ENCODE measurements around the gene INF2.

Gene INF2

GRCh38 chr14:104751539-104752422, 62.4 kb downstream of the INF2 start:
- no peak for DNase-seq (ENCODE audit: low read depth in 2 of 2)

- no peak for DNase-seq (ENCODE audit: low read depth in 2 of 2)
Measured at GRCh38 chr14:104752423-104752734, 63.0 kb downstream of the INF2 start.

- peak; percentile 100 for DNase-seq (ENCODE audit: low read depth in 2 of 2)
Measured at GRCh38 chr14:104752735-104753527, 63.5 kb downstream of the INF2 start, which contains the start of gene SIVA1. Gene SIVA1 (plus strand): TSS chr14:104753147. CDS start chr14:104753202, 55 bp downstream.

GRCh38 chr14:104753528-104754212, 64.3 kb downstream of the INF2 start:
- DNase-seq (ENCODE audit: low read depth in 2 of 2): no peak

GRCh38 chr14:104754213-104754851, 64.9 kb downstream of the INF2 start:
- no peak for DNase-seq (ENCODE audit: low read depth in 2 of 2)

GRCh38 chr14:104755621-104756020, 66.2 kb downstream of the INF2 start:
- no peak for DNase-seq (ENCODE audit: low read depth in 2 of 2)

- DNase-seq (ENCODE audit: low read depth in 2 of 2): no peak
Measured at GRCh38 chr14:104756477-104757237, 67.2 kb downstream of the INF2 start.

GRCh38 chr14:104757238-104757585, 67.8 kb downstream of the INF2 start:
- no peak for DNase-seq (ENCODE audit: low read depth in 2 of 2)

GRCh38 chr14:104757681-104758392, 68.4 kb downstream of the INF2 start:
- no peak for DNase-seq (ENCODE audit: low read depth in 2 of 2)

GRCh38 chr14:104758981-104759969, 69.9 kb downstream of the INF2 start:
- no peak for DNase-seq (ENCODE audit: low read depth in 2 of 2)

GRCh38 chr14:104765517-104765916, 76.1 kb downstream of the INF2 start:
- no peak for DNase-seq (ENCODE audit: low read depth in 2 of 2)

GRCh38 chr14:104766256-104766862, 76.9 kb downstream of the INF2 start:
- no peak for DNase-seq (ENCODE audit: low read depth in 2 of 2)

GRCh38 chr14:104766863-104767633, 77.6 kb downstream of the INF2 start:
- no peak for DNase-seq (ENCODE audit: low read depth in 2 of 2)

- DNase-seq (ENCODE audit: low read depth in 2 of 2): no peak
Measured at GRCh38 chr14:104767634-104767918, 78.2 kb downstream of the INF2 start.

GRCh38 chr14:104768437-104769323, 79.3 kb downstream of the INF2 start:
- peak; percentile 75 to 86 for DNase-seq (ENCODE audit: low read depth in 2 of 2)

- no peak for DNase-seq (ENCODE audit: low read depth in 2 of 2)
Measured at GRCh38 chr14:104769324-104770071, 80.1 kb downstream of the INF2 start.

All from stimulated activated CD4-positive, alpha-beta T cell treated with anti-CD3 and anti-CD28 coated beads, Interleukin-15, amount 100 ng/mL, for 48 hours (primary cell).